Activated CD4-positive, alpha-beta memory T cell treated with anti-CD3 and anti-CD28 coated beads for 36 hours (primary cell): ENCODE measurements around the gene SDCCAG8. TPM values are rescaled to one million over a fixed set of nuclear protein-coding genes. Genes with fewer than 3 reads are reported as not detected.
"Not testable (repeated sequence)": the region's sequence is repeated elsewhere in the genome, so short reads cannot be mapped to it uniquely, and the experiment has no call there.

Experiments
- CTCF ChIA-PET: fragments of 350-600 bp; sonication (Branson Sonifier 250); formaldehyde crosslinking; loops from one replicate; lab custom pipeline; 2021; ENCODE audit warnings: antibody characterized with exemption, inconsistent platforms; lab: Charles Lee
- POLR2A ChIA-PET: fragments of 350-600 bp; sonication (Branson Sonifier 250); formaldehyde crosslinking; loops from one replicate; lab custom pipeline; 2021; ENCODE audit warnings: antibody characterized with exemption; lab: Charles Lee
- DNase-seq: peaks from one replicate; pipeline ENCODE4 v3.0.0-alpha.2; 2020
- H3K27ac Mint-ChIP-seq: one replicate; pipeline ENCODE4 v1.8.0; 2021; ENCODE audit warnings: mixed read lengths
- H3K27me3 Mint-ChIP-seq: one replicate; pipeline ENCODE4 v1.8.0; 2021; ENCODE audit warnings: mixed read lengths
- H3K36me3 Mint-ChIP-seq: one replicate; pipeline ENCODE4 v1.8.0; 2021; ENCODE audit warnings: mixed read lengths
- H3K4me1 Mint-ChIP-seq: one replicate; pipeline ENCODE4 v1.8.0; 2021; ENCODE audit warnings: low read depth, mixed read lengths
- H3K4me3 Mint-ChIP-seq: one replicate; pipeline ENCODE4 v1.8.0; 2021; ENCODE audit warnings: mild to moderate bottlenecking, mixed read lengths
- H3K9me3 Mint-ChIP-seq: one replicate; pipeline ENCODE4 v1.8.0; 2021; ENCODE audit warnings: mixed read lengths
- intact Hi-C: fragments of 100-400 bp; cut with micrococcal nuclease; formaldehyde crosslinking; loops from one replicate; pipeline ENCODE4 v1.15.1; 2023
- total RNA-seq, 2 experiments: library from RNA; stranded (reverse); gene quantifications; one replicate each; pipeline ENCODE4 v1.2.3, GENCODE V29; 2021

Gene SDCCAG8
- 10 to 100 TPM; 20.7 to 23.2 TPM for total RNA-seq

- peaks cover 40% of the 10 kb centered on the region for H3K4me1 Mint-ChIP-seq
- peaks cover 3% of the 10 kb centered on the region for H3K27me3 Mint-ChIP-seq
- intact Hi-C loops, result loop anchor here (1.0 to 5.0 kb wide), 11 partner anchors 31 to 1737 kb away; partner anchors contain the start of genes COX20, EXO1 and FH
- peak within 1 kb of the TSS; percentile 95 for H3K4me3 Mint-ChIP-seq
- H3K36me3 Mint-ChIP-seq, result peaks cover 7% of the 10 kb centered on the region
- H3K9me3 Mint-ChIP-seq, result no peaks in the 10 kb centered on the region
- ChIA-PET POLR2A (interaction anchor here (1.0 to 2.4 kb wide), 3 partner anchors 18 to 32 kb away, joined by 3 to 10 read pairs (median 6); no protein-coding TSS in a partner anchor), CTCF (interaction anchor here (0.9 to 1.2 kb wide), 2 partner anchors 29 to 87 kb away, joined by 3 read pairs; no protein-coding TSS in a partner anchor)
- peak within 1 kb of the TSS; percentile 100 for H3K27ac Mint-ChIP-seq
- DNase-seq, result peak; percentile 97
Observed at GRCh38 chr1:243255791-243256512, at the start of gene SDCCAG8. TSS of gene SDCCAG8 (plus strand) at chr1:243256041. CDS start at chr1:243256174, 133 bp downstream.

GRCh38 chr1:243211984-243212383 is 43.9 kb upstream of the SDCCAG8 start:
- intact Hi-C loops, CTCF ChIA-PET, H3K9me3 Mint-ChIP-seq, DNase-seq, H3K4me1 Mint-ChIP-seq, POLR2A ChIA-PET, H3K4me3 Mint-ChIP-seq, H3K27me3 Mint-ChIP-seq, H3K27ac Mint-ChIP-seq: not testable (repeated sequence)
- peaks cover 16% of the 10 kb centered on the region for H3K36me3 Mint-ChIP-seq

- Mint-ChIP-seq H3K4me1 (no peaks in the 10 kb centered on the region), H3K27ac (no peak overlapping the region), H3K27me3 (no peaks in the 10 kb centered on the region), H3K9me3 (no peaks in the 10 kb centered on the region), H3K36me3 (peaks cover 25% of the 10 kb centered on the region), H3K4me3 (no peak overlapping the region)
- CTCF ChIA-PET, result no interaction called here
- POLR2A ChIA-PET, result no interaction called here
- intact Hi-C loops, result no loop called here
- no peak for DNase-seq
Observed at GRCh38 chr1:243213045-243213787, 42.6 kb upstream of the SDCCAG8 start.

- H3K4me1 Mint-ChIP-seq, intact Hi-C loops, H3K27ac Mint-ChIP-seq, H3K4me3 Mint-ChIP-seq, POLR2A ChIA-PET, CTCF ChIA-PET, H3K9me3 Mint-ChIP-seq, H3K27me3 Mint-ChIP-seq, DNase-seq: not testable (repeated sequence)
- H3K36me3 Mint-ChIP-seq, result peaks cover 37% of the 10 kb centered on the region
Observed at GRCh38 chr1:243215276-243215875, 40.5 kb upstream of the SDCCAG8 start.

GRCh38 chr1:243216741-243217140 is 39.1 kb upstream of the SDCCAG8 start:
- POLR2A ChIA-PET, result no interaction called here
- intact Hi-C loops, result no loop called here

GRCh38 chr1:243217349-243217748 is 38.5 kb upstream of the SDCCAG8 start:
- H3K27ac Mint-ChIP-seq, result no peak overlapping the region
- no peaks in the 10 kb centered on the region for H3K9me3 Mint-ChIP-seq
- intact Hi-C loops, result no loop called here
- DNase-seq, result no peak
- H3K4me1 Mint-ChIP-seq, result no peaks in the 10 kb centered on the region
- ChIA-PET CTCF (no interaction called here), POLR2A (no interaction called here)
- peaks cover 52% of the 10 kb centered on the region for H3K36me3 Mint-ChIP-seq
- H3K27me3 Mint-ChIP-seq, result no peaks in the 10 kb centered on the region
- H3K4me3 Mint-ChIP-seq, result no peak overlapping the region

More at GRCh38 chr1:243216741-243217140, 39.1 kb upstream of the SDCCAG8 start:
- CTCF ChIA-PET, result no interaction called here
- DNase-seq, result no peak
- Mint-ChIP-seq H3K4me1 (no peaks in the 10 kb centered on the region), H3K9me3 (no peaks in the 10 kb centered on the region), H3K27me3 (no peaks in the 10 kb centered on the region), H3K36me3 (peaks cover 50% of the 10 kb centered on the region), H3K4me3 (no peak overlapping the region), H3K27ac (no peak overlapping the region)

- no peak overlapping the region for H3K4me3 Mint-ChIP-seq
- no peak for DNase-seq
- CTCF ChIA-PET, result no interaction called here
- no peak overlapping the region for H3K27ac Mint-ChIP-seq
- intact Hi-C loops, result no loop called here
- no peaks in the 10 kb centered on the region for H3K9me3 Mint-ChIP-seq
- POLR2A ChIA-PET, result no interaction called here
- H3K27me3 Mint-ChIP-seq, result no peaks in the 10 kb centered on the region
- peaks cover 58% of the 10 kb centered on the region for H3K36me3 Mint-ChIP-seq
- H3K4me1 Mint-ChIP-seq, result no peaks in the 10 kb centered on the region
Observed at GRCh38 chr1:243218059-243218458, 37.8 kb upstream of the SDCCAG8 start.

GRCh38 chr1:243227622-243228021 is 28.2 kb upstream of the SDCCAG8 start:
- H3K27ac Mint-ChIP-seq, result no peak overlapping the region
- no peaks in the 10 kb centered on the region for H3K27me3 Mint-ChIP-seq
- intact Hi-C loops, result no loop called here
- no peak for DNase-seq
- POLR2A ChIA-PET, result no interaction called here
- H3K4me3 Mint-ChIP-seq, result no peak overlapping the region
- peaks cover 29% of the 10 kb centered on the region for H3K9me3 Mint-ChIP-seq
- CTCF ChIA-PET, result no interaction called here
- H3K36me3 Mint-ChIP-seq, result peaks cover 44% of the 10 kb centered on the region
- H3K4me1 Mint-ChIP-seq, result peaks cover 2% of the 10 kb centered on the region

GRCh38 chr1:243229526-243229925 is 26.3 kb upstream of the SDCCAG8 start:
- H3K9me3 Mint-ChIP-seq, result peaks cover 36% of the 10 kb centered on the region
- no peaks in the 10 kb centered on the region for H3K27me3 Mint-ChIP-seq
- peaks cover 40% of the 10 kb centered on the region for H3K36me3 Mint-ChIP-seq
- no peak overlapping the region for H3K4me3 Mint-ChIP-seq
- ChIA-PET POLR2A (no interaction called here), CTCF (no interaction called here)
- peaks cover 2% of the 10 kb centered on the region for H3K4me1 Mint-ChIP-seq
- no peak overlapping the region for H3K27ac Mint-ChIP-seq
- DNase-seq, result no peak
- intact Hi-C loops, result no loop called here

- Mint-ChIP-seq H3K27me3 (no peaks in the 10 kb centered on the region), H3K4me3 (no peak overlapping the region), H3K36me3 (peaks cover 43% of the 10 kb centered on the region), H3K9me3 (peaks cover 36% of the 10 kb centered on the region), H3K4me1 (peaks cover 2% of the 10 kb centered on the region), H3K27ac (no peak overlapping the region)
- ChIA-PET POLR2A (no interaction called here), CTCF (no interaction called here)
- DNase-seq, result no peak
- intact Hi-C loops, result no loop called here
Observed at GRCh38 chr1:243230914-243231313, 24.9 kb upstream of the SDCCAG8 start.

GRCh38 chr1:243233908-243234307 is 21.9 kb upstream of the SDCCAG8 start:
- ChIA-PET POLR2A (no interaction called here), CTCF (no interaction called here)
- Mint-ChIP-seq H3K36me3 (peaks cover 46% of the 10 kb centered on the region), H3K4me3 (no peak overlapping the region), H3K4me1 (peaks cover 2% of the 10 kb centered on the region), H3K27ac (no peak overlapping the region), H3K27me3 (no peaks in the 10 kb centered on the region), H3K9me3 (peaks cover 36% of the 10 kb centered on the region)
- DNase-seq, result no peak
- intact Hi-C loops, result no loop called here

- Mint-ChIP-seq H3K36me3 (peaks cover 41% of the 10 kb centered on the region), H3K4me3 (no peak overlapping the region), H3K4me1 (no peaks in the 10 kb centered on the region), H3K27me3 (no peaks in the 10 kb centered on the region), H3K27ac (no peak overlapping the region), H3K9me3 (peaks cover 25% of the 10 kb centered on the region)
- ChIA-PET POLR2A (no interaction called here), CTCF (no interaction called here)
- no peak for DNase-seq
- intact Hi-C loops, result no loop called here
Observed at GRCh38 chr1:243234978-243235647, 20.7 kb upstream of the SDCCAG8 start.
